ENCODE measurements around the gene SLC10A7.

Gene SLC10A7

DNA sequence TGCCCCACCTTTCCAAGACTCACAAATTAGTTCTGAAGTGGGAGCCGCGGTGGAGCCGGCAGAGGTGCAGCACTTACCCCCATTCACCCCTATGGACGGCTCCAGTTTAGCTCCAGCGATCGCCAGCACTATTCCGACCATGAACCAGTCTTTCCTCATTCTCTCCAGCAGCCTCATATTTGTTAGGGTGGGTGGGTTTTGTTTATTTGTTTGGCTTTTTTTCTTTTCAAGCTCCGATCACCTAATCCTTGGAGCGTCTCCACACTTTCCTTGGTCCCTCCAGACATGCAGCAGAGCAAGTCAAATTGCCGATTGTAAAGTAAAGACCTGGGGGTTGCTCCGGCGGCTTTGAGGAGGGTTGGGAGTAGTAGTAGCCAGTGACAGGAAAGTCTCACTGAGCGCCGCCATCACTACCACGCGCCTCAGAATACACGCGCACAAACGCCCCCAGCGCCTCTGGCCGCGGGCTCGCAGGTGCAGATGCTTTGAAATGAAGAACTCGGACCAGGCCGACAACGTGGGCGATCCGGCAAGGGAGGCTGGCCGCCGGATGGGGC, at the start of gene SLC10A7:
Gene SLC10A7, minus strand, starts transcription at position 400 of the 557 bp plus-strand sequence. Its CDS starts 223 bp downstream, at position 177.
- in situ Hi-C loops (cut with MboI; ENCODE audit: low sequenced_read_pairs): no loop called here

GRCh38 chr4:146567396-146567795, 45.7 kb upstream of the SLC10A7 start:
- in situ Hi-C loops (cut with MboI; ENCODE audit: low sequenced_read_pairs): no loop called here

- in situ Hi-C loops (cut with MboI; ENCODE audit: low sequenced_read_pairs): no loop called here
Observed at GRCh38 chr4:146564492-146564891, 42.8 kb upstream of the SLC10A7 start.

GRCh38 chr4:146550161-146550560, 28.4 kb upstream of the SLC10A7 start:
- in situ Hi-C loops (cut with MboI; ENCODE audit: low sequenced_read_pairs): no loop called here

DNA sequence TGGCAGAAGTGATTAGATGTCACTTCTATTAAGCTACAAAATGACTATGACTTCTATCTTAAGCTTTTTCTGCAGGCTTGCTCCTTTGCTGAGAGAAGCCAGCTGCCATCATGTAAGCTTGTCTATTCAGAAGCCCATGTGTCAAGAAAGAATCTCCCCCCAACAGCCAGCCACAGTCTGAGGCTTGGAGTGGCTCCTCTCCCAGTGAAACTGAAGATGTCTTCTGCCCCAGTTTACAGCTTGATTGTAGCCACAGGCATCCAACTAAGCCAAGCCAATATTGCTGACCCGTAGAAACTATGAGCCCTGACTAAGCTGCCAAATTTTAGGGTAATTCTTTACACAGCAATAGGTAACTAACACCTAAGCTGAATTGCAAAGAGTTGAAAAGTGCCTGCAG, 26.7 kb upstream of the SLC10A7 start:
- in situ Hi-C loops (cut with MboI; ENCODE audit: low sequenced_read_pairs): no loop called here

GRCh38 chr4:146545102-146545501, 23.4 kb upstream of the SLC10A7 start:
- in situ Hi-C loops (cut with MboI; ENCODE audit: low sequenced_read_pairs): no loop called here

- in situ Hi-C loops (cut with MboI; ENCODE audit: low sequenced_read_pairs): no loop called here
Observed at GRCh38 chr4:146534178-146534577, 12.4 kb upstream of the SLC10A7 start.

DNA sequence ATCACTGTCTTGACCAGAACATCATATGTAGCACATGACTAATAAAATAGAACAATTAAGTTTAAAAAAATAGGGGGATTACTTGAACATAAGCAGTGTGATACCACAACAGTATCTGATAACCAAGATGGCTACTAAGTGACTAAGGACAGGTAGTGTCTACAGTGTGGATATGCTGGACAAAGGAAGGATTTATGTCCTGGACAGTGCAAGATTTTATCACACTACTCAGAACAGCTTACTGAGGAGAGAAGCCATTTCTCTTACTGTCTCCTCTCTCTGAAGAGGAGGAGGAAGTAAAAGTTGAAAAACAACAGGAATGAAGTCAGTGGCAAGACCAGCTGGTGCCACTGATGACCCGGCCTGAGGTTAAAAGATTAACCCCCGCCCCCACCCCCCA, 4.0 kb upstream of the SLC10A7 start:
- in situ Hi-C loops (cut with MboI; ENCODE audit: low sequenced_read_pairs): no loop called here

DNA sequence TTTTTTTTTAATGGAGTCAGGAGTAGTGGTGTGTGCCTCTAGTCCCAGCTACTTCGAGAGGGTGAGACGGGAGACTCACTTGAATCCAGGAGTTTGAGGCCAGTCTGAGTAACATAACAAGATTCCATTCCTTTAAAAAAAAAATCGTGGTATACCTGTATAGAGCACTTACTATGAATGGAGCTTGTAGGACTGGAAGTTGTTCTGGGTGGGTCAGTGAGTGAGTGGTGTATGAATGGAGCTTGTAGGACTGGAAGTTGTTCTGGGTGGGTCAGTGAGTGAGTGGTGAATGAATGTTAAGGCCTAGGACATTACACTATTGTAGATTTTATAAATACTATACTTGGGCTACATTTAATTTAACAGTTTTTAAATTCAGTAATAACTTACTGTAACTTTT, 2.9 kb upstream of the SLC10A7 start:
- in situ Hi-C loops (cut with MboI; ENCODE audit: low sequenced_read_pairs): no loop called here

DNA sequence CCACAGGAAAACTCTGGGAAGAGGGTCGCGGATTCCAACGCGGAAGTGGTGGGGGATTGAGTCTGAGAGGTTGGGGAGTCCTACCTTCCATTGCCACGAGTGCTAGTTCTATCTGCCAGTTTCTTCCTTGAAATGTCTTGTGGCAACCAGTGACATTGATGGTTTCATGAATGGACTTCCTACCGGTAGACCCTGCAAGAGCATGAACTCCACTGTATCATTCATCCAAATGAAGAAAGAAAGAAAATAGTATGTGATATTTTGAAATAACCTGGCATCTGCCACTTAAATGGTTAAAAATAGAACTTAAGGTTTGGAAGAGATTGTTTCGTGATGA, 1.1 kb upstream of the SLC10A7 start:
- in situ Hi-C loops (cut with MboI; ENCODE audit: low sequenced_read_pairs): no loop called here

DNA sequence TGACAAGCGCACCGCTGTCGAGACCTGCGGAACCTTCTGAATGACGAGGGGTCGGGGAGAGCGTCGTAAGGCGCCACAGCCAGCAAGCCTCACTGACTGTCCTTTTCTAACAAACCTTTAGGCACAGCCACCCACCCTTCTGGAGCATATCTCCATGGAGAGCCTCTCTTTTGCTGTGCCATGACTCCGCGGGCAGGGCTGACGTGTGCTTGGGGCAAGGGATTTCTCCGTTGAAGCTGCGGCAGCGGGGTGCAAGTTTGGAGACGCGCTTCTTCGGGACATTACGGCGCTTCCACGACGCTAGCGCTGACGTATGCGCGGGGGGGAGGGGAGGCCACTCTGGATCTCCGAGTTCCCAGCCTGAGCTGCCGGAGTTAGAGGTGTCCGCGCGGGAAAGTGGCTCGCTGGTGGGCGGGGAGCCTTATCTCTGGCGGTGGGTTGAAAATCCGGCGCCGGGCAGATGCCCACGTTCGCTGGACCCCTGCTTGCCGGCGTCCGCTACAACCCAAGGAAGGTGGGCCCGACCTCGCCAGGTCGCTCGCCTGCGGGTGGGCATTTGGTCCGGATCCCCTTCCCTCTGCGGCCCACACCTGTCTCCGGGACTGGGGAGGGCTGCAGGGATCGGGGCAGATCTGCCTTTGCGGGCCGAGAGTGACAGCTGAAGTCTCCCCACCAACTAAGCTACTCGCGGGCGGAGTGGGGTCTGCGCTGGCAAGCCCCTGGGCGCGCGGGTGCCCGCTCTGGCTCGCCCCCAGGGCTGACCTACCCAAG, 543 bp upstream of the SLC10A7 start:
- in situ Hi-C loops (cut with MboI; ENCODE audit: low sequenced_read_pairs): no loop called here

- in situ Hi-C loops (cut with MboI; ENCODE audit: low sequenced_read_pairs): no loop called here
Observed at GRCh38 chr4:146520896-146521540, 722 bp downstream of the SLC10A7 start.

GRCh38 chr4:146514651-146515357, 6.9 kb downstream of the SLC10A7 start:
- in situ Hi-C loops (cut with MboI; ENCODE audit: low sequenced_read_pairs): no loop called here

DNA sequence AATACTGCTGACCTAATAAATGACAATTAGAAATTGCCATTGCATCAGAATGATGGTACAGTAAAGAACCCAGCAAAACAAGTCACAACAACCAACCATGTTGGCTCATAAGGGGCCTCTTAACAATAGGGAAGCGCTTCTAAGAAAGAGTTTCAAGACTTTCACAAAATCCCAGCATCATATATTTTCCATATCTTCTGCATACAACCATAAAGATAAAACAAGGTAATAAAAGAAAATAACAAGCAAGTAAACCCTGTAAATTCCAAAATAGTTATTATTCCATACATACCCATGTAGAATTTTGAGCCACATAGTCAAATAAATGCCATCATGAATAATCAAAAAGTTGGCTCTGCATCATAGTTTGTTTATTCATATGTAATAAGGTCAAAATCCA, 8.2 kb downstream of the SLC10A7 start:
- in situ Hi-C loops (cut with MboI; ENCODE audit: low sequenced_read_pairs): no loop called here

DNA sequence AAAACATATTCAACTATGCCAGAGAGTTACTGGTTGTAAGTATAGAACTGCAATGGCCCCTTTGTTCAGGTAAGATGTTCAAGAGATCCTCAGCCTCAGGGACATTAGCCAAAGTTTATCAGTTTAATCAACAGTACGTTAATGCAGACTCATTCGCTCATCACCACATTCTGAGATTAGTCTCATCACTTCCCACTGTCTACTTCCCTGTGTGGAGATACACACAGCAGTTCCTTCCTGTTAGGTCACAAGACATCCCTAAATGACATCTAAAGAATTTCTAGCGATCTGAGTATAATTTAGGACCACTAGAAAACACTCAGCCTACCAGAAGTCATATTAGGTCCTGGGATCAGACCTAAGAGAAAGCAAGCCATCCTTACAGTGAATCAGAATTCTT, 10.4 kb downstream of the SLC10A7 start:
- in situ Hi-C loops (cut with MboI; ENCODE audit: low sequenced_read_pairs): no loop called here

- in situ Hi-C loops (cut with MboI; ENCODE audit: low sequenced_read_pairs): no loop called here
Observed at GRCh38 chr4:146510942-146511341, 10.8 kb downstream of the SLC10A7 start.

DNA sequence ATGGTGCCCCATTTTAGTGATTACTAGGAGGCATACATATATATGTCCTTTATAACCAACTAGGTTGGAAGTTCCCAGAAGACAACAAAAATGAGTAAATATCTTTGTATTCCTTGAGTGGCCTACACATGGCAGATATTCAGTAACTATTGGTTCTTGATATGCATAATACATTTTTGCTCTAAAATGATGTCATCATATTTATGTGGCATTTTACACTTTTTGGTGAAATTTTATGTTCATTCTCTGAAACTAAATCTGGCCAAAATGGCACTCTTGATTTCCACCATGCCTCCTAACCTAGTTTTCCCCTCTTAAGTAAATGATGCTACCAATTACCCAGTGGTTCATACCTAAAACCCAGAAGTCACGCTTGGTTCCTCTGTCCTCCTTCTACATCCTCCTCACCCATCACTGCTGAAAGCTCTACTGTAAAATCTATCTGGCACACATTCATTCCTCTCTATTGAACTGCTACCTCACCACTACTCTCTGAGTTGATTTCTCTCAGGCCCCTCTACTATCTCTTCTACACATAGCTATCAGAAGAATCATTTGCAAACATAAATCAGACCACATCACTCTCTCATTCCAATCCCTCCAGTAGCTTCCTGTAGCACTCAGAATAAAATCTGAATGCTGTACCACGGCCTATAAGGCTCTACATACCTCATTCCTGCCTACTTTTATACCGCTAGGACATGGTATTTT, 13.4 kb downstream of the SLC10A7 start:
- in situ Hi-C loops (cut with MboI; ENCODE audit: low sequenced_read_pairs): no loop called here

DNA sequence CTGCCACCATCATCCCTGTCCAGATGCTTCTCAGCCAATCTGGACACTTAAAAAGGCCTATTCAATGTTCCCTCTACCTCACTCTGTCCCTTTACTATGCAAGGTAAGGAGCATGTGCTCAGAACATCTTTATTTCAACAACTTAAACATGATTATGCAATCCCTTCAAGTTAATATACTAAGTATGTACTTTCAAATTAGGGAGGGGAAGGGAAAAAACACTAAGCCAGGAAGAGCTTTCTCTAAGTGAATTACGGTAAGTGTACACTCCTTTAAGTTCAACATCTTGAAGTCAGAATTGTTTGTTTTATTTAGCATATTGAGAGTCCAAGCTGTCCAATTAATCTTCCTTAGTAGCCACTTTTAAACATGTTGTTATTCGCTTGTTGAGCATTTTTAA, 14.1 kb downstream of the SLC10A7 start:
- in situ Hi-C loops (cut with MboI; ENCODE audit: low sequenced_read_pairs): no loop called here

DNA sequence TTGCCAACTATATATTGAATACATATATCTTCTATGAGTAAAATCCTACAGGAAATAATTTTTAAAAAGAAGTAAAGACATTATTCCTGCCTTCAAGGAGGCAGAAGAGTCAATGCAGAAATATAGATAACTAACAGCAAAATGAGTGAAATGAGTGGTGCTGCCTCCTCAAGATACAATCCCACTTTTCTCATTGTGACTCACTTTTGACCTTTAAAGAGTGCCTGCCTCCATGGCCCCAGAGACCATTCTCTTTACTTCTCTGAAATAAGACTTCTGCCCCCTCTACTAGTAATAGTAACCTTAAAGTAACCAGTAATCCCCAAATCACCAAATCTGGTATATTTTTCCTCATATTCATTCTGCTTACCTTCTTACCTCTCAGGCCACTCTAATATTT, 15.5 kb downstream of the SLC10A7 start:
- in situ Hi-C loops (cut with MboI; ENCODE audit: low sequenced_read_pairs): no loop called here

GRCh38 chr4:146500216-146500615, 21.5 kb downstream of the SLC10A7 start:
- in situ Hi-C loops (cut with MboI; ENCODE audit: low sequenced_read_pairs): no loop called here

DNA sequence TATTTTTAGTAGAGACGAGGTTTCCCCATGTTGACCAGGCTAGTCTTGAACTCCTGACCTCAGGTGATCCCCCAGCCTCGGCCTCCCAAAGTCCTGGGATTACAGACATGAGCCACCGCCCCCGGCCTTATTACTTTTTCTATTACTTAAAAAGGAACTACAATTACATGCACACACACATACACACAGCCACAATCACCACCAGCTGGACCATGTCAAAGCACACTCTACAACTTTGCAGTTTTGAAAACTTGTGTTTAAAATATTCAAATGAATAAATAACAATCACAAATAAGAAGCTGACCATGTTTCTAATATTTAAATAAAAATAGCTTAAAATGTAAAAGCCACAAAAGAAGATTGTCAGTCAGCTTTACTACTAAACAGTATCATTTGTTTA, 23.4 kb downstream of the SLC10A7 start:
- in situ Hi-C loops (cut with MboI; ENCODE audit: low sequenced_read_pairs): no loop called here

All from HL-60/S4 treated with phorbol 12-myristate 13-acetate at 8.2 ng/mL for 4 days and 3 days (cell line).